Measurements from ENCODE around the gene GRHL3.

Gene GRHL3

DNA sequence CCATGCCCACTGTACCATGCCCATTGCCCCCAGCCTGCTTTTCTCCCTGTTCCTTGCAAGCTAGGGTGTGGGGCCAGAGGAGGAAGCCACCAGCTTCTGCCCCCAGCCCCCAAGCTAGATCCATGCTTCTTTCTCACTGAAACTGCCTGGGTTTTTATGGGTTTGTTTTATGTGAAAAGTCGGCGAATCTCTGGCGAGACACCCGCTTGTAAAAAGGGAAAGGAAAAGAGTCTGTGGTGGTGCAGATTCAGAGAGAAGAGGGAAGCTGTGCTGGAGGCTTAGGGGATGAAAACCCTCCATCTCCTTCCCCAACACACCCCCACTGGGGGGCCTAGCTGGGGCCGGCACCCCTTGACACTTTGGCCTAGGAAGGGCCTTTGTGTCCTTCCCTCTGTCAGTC is 26.2 kb downstream of the GRHL3 start:
- no peak for DNase-seq

DNA sequence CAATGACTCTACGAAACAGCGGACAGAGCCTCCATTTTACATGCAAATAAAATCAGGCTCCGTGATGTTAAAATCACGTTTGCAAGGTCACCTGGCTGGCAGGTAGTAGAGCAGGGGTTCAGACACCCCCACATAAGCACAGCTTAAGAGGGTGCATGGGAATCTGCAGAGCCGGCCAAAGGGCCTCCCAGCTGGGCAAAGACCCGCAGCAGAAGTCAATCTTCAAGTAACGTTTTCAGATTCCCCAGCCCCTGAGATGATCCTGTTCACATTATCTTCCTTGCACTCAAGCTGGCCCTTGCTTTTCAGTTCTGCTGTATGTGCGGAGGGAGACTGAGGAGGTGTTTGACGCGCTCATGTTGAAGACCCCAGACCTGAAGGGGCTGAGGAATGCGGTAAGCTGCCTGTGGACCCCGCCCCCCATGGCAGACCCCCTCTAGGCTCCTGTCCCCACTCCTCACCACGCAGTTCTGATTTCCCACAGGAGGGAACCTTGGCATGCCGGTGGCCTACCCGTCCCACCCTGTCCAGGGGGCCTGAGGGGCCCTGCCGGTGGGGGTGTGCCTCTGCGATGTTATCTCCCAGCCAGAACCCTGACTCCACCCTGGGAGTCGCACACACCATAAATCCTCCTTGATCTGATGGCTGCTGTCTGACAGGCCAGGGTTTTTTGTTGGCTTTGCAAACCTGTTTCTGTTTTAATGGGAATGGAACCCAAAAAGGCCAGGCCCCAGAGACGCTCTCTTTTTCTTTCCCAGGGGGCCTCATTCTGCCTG is 28.2 kb downstream of the GRHL3 start:
- DNase-seq, result no peak

DNA sequence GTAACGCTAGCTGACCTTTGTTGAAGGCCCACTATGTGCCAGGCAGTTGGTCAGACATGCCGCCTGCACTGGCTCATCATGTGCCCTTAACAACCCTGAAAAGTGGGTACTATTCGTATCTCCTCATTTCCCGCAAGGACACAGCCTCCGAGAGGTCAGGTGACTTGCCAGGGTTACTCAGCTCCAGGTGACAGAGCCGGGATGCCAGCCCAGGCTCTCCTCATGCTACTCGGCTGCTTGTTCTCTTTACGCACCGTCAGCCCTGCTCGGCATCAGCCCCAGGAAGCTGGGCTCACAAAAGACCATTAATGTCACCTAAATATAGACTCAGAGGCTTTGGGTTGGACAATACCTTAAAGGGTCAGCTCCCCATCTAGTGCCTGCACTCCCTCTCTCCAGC is 29.0 kb downstream of the GRHL3 start:
- DNase-seq, result no peak

DNA sequence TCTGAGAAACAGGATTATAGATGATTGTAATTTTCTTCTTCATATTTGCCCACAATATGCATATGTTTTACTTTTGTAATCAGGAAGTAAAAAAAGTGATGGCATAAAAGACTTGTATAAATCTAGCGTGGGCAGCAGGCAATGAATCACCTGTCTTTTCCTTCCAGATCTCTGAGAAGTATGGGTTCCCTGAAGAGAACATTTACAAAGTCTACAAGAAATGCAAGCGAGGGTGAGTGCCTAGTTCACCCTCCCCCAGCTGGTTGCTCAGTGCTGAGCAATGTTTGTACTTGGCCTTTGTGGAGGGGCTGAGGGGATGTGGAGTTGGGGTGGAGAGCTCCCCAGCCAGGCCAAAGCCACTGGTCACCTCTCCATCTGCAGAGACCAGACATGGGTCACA is 30.7 kb downstream of the GRHL3 start:
- DNase-seq, result no peak

DNA sequence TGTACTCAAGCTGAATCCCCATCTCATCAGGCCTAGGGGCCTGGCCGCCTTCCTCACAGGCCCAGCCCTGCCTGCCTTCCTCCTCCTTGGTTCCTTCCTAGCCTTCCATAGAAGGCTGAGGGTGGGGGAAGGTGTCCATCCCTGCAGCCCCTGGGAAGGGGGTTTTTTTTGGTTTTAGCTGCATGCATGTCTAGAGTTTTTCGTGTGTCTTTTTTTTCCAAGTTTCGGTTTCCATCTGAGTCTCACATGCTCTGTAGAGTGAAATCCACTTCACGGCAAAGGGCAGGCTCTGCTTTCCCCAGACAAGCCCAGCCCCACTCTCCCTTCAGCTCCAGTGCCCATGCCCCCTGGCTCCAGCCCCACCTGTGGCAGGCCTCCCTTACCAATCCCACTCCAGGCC is 32.1 kb downstream of the GRHL3 start:
- DNase-seq, result no peak

DNA sequence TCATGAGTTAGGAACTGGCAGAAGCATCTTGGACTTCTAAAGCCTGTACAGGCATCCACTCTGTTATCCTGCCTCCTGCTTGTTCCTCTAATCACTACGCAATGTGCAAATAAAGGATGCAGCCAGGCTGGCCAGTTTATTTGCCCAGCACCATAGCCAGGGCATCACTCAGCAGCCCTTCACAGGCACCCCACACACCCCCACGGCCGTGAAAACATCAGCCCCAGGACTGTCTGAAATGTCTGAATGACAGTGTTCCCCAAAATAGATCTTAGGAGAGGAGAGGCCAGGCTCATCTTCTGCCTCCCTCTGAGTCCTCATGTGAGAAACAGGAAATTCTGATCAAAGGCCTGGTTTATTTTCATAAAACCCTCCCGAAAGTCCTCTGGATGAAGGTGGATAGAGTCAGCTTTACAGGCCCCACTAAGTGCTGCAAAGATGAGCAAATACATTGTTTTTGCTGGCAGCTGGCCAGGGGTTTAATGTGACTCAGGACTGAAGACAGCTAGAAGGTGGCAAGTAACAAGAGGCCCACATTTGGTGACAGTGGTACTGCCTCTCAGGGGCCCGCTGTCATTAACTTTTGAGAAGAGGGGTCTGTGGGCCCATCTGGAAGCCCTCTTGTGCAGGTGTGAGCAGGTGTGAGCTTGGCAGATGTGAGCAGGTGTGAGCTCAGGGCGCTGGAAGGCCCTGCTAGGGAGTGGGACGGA is 32.9 kb downstream of the GRHL3 start:
- DNase-seq, result no peak

DNA sequence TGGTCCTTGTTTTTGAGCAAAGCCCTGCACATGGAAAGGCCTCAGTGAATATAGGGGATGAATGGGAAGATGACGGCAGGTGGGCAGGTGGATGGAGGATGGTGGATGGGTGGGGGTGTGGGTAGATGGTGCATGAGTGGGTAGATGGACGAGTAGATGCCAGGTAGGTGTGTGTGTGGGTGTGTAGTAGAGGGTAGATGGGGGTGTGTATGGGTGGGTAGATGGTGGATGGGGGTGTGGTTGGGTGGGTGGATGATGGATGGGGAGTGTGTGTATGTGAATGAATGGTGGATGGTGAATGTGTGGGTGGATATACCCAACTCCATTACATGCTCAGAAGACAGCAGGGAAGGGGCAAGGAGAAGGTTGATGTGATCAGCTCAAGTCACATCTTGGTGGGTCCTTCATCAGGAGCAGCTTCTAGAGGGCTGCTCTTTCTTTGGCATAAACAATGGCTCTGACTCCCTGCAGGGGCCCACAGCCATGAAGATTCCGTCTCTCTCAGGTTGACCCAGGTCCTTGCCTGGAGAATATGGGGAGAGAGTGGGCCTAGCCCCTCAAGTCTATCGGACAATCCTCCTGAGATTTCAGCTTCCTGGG is 34.2 kb downstream of the GRHL3 start:
- DNase-seq, result no peak

DNA sequence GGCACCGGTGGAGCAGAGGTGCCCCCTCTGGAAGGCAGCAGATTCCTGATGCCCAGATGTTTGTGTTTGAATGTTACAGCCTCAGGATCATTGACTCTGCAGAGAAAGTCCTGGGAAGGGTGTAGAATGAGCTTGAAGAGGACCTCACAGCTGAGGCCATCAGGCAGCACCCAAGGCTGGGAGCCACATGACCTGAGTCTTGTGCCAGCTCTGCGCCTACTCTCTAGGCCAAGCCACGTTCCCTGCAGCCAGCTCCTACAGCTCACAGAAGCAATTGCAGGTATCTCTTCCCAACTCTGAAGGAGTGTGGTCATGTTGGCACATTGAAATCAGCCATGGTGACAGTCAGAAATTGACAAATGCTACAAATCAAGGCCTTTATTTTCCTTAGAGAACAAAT is 36.3 kb downstream of the GRHL3 start:
- DNase-seq, result no peak

DNA sequence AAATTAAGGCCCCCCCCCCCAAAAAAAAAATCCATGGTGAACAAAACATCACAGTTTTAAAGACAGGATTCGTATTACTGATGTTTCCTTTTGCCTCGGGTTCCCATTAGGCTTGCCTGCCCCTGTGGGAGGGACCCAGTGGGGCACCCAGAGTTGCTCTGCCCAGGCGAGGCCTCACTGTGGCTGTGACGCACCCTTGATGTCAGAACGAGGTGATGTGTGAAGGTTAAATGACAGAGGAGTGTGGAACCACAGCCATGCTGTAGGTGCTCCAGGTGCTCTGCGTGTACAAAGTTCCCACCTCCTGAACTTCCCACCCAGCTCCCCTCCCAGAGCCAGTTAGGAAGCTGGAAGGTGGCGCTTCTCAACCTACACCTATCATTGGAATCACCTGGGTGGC is 37.9 kb downstream of the GRHL3 start:
- no peak for DNase-seq

DNA sequence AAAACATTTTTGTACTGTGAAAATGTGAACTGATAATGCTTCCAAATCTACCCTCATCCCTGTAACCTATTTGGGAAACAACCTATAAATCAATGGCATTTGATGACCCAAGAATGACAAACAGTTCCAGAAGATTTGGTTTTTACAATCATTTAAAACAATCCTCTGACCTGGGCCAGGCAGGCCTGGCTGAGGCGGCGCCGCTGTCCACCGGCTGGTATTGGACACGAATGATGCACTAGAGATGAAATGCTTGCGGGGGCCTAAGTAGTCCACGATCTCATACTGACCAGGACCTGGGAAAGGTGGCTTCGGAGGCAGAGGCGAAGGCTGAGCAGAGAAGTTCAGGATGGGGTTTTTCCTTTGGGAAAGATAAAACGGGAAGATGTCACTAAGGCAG is 41.5 kb downstream of the GRHL3 start:
- DNase-seq, result no peak

DNA sequence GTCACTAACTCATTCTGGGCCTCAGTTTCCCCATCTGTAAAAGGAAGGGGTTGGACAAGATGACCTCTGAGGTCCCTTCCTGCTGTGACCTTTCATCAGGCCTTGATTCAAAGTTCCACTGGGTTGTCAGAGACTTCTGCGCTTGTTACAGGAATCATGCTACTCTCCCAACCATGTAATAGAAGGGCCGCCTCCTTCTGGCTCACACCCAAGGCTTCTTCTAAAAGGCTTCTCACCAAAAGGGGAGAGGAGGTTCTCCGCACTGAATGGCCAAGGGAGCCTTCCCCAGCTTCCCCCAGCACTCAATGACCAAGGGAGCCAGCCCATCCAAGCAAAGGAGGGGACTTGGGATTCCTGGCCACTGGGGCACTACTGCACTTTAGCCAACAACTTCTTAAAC is 42.7 kb downstream of the GRHL3 start:
- DNase-seq, result no peak

DNA sequence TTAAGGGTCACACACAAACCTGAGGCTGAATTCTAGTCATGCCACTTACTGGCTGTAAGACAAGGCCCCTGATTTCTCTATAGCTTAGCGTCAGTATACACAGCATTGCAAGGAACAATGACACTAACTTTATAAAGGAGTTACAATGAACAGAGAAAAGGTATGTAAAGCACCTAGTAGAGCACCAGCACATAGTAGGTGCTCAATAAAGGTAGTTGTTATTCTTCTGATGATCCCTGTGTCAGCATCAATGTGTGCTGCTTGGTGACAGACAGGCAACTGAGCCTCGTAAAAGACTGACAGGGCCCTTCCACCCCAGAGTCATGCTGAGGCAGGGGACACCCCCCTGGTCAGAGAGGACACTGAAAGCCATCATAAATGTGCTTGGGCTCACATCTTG is 43.2 kb downstream of the GRHL3 start:
- no peak for DNase-seq

DNA sequence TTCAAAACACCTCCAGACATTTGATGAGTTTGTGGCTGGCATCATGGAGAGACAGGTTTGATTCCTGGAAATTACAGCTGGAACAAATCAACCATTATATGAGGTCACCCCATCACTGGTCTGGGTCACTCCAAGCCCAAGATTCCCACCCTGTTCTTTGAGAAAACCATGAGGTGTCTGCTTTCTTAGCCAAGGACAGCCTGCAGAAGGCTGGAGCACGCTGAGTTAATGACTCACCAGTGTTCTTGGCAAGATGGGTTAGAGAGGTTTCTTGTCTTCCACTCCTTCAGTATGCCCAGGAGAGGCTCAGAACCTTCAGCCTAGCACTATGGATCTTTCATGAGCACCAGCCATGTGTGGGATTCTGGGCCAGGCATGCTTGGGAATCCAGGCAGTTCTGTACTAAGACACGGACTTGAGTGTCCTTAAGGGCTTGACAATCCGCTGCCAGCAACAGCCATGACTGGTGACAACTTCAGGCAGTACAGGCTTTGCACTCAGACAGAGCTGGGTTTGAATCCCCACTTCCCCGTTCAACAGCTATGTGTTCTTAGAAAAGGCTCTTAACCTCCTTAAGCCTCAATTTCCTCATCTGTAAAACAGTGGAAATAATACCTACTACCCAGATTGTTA is 43.9 kb downstream of the GRHL3 start:
- no peak for DNase-seq

DNA sequence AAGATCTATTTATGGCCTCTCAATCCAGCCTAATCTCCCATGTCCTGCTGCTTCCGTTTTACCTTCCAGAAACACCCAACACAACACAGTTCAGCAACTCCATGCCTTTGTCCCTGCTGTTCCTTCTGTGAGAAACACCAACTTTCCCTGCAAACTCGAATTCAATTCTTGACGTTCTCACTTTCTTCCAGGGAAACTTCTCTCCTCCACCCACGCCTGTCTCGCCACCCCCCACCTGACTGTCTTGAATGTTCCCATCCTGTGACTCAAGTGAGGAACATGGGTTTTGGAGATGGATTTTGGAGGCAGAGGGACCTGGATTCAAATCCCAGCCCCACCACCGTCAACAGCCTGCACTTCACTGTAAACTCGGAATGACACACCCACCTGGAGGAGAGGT is 44.8 kb downstream of the GRHL3 start:
- DNase-seq, result no peak

DNA sequence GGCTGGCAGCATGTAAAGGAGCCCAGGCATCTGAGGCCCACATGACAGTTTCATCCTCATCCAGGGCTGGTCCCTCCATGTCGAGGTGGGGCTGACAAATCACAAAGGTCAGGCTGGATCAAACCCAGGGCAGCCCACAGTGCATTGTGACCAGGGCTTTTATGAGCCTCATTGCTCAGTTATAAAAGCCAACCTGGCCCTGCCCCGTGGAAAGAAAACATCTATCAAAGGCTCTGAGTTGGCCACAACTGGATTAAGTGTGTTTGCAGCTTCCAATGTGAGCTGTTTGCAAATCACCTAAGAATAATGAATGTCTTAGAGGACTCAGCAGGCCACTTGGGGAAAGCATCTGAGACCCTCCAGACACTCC is 45.4 kb downstream of the GRHL3 start:
- DNase-seq, result no peak

DNA sequence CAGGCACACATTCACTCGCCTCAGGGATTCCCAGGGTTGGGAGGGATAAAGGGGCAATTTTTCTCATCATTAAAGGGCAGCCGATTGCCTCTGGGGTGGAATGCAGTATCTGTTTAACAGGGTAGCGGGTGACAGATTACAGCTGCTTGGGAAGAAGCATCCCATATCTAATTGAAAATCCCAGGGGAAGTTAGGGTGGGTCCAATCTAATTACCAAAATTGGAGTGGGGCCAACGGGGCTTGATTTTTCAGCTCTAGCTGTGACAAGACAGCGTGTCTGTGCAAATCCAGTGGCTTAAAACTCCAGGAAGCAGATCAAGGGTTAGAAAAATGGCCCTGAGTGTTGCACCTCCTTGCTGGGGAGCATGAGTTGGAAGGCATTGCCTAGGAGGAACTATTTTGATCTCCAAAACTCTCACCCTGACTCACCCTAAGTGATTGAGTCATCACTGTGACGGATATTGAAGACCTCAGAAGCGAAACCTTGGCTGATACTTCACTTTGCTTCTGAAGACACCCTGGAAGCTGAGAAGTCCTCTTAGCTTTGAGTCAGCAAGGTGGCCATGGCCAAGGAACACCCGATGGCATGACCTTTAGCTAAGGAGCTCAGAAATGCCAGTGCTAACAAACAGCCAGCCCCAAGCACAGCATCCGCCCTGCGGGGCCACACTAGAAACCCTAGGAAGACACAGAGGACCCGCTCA is 46.0 kb downstream of the GRHL3 start:
- no peak for DNase-seq

DNA sequence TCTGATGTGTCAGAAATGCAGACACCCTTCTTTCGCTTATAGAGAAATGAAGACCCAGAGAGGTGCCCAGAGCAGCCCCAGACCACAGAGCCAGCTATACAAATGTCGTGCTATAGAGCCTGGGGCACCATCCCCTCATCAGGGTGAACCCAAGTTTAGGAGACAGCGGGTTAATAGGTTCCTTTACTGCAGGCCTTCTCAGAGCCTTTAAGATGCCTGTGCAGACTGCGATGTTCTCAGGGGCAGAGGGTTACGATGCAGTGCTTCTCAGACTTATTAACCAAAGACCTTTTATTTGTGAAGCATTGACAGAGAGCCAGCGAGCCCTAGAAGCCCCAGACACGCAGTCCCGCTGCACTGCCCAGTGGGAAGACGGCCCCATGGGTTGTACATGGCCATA is 47.5 kb downstream of the GRHL3 start:
- DNase-seq, result no peak

DNA sequence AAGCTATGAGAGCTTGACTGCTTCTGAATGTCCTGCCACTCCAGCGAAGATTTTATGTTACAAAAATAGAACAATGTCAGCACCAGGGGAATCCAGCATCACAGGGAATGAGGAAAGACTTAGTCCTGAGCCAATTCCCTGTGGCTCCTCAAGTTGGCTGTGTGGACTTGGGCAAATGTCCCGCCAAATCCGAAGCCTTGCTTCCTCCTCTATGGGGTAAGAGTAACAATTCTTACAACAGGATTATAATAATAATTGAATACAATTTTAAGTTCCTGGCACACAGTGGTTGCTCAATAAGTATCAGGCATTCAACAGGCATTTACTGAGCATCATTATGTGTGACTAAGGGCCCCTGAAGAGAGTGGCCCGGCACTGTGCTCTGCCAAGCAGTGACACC is 50.0 kb downstream of the GRHL3 start:
- no peak for DNase-seq

DNA sequence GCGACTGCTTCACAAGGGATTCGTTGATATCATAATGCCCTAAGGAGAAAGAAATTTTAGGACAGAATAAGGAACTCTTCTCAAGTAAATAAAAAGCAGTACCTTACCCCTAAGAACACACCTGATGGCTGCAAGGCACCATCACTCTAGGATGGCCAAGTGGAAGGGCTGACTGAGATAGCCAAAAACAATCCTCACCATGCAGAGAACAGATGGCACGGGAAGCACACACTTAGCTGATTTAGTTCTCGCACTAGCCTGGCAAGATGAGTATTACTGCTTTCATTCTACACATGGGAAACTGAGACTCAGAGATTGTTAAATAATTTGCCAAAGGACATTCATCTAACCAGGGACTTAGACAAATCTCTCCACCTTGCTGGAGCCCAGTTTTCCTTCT is 50.6 kb downstream of the GRHL3 start:
- no peak for DNase-seq

DNA sequence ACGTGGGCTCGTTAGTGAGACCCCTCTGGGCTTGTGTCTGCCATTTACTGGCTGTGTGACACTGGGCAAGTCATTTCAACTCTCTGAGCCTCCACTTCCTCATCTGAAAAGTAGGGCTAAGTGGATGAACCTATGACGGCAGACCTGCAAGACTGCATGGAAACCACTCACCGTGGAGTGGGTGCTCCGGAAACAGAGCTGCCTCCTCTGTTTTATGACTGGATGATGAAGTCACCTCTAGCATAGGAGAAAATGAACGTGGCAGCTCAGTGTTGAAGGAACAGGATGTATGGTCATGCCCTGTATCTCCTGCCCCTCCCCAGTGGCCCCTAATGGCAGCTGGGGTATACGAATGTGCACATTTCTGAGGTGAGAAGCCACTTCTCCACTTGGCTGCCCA is 53.9 kb downstream of the GRHL3 start:
- no peak for DNase-seq

DNA sequence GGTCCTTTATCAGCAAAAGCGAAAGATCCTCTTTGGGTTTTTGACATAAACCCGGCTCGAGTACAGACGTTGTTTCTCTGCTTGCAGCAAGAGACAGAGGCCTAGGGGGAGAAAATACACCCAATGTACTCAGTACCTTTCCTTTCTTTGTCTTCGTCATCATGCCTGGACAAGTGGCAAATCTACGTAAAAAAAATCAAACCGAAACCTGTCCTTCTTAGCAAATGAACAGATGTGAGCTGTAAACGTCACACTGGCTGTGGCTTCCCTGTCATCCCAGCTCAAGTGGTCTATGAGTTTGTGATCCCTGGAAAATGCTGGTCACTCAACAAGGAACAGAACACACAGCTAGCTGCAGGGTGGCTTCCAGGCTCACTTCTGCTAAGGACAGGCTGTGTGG is 54.6 kb downstream of the GRHL3 start:
- no peak for DNase-seq

DNA sequence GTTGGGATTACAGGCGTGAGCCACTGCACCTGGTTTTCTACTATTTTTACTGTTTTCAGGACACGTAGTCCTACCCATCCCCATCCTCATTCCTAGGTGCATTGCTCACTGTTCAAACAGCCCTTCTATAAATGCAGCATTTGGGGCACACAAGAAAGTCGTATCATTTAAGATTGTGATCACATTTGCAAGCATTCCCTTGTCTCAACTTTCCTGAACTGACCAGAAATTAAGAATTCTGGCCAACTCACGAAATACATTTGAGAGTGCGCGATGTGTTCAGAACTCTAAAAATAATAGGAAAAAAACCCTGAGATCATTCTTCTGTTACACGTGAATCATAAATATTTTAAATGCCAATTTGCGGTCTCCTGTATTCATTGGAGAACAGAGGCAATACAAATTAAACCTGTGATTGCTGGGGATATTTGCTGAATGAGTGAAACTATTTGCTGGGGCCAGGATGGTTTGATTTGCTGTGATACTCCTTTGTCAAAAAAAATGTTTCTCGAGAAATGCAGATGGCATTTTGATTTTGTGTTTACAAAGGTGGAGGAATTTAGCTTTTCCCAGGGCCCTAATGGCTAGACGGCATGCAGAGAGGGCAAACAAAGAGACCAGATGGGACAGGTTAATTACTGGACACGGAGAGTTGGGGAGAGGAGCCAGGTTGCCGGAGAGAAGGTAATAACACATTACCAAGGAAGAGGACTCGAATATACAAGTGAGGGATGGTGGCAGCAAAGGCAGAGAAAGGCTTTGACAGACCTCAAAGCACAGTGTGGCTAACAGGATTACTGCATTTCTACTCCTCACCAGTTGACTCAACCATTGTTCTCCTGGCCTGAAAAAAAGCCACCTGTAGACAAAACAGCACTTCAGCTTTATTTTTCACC is 56.0 kb downstream of the GRHL3 start:
- no peak for DNase-seq

All from NCI-H2029 treated with DMSO at 0.1 percent for 48 hours (cell line).